Gastroesophageal sphincter (tissue), 4 donors: Measurements from ENCODE around the gene SCT. TPM values are rescaled to one million over a fixed set of nuclear protein-coding genes. Genes with fewer than 3 reads are reported as not detected.

Source experiments
- ATAC-seq: fragments of 150-250 bp; one replicate; pipeline ENCODE4 v1.9.1; 2016; ENCODE audit warnings: mild to moderate bottlenecking, moderate library complexity
- H3K27ac ChIP-seq, 4 donors: fragments of 200-600 bp; sonication (generic) in 3 of 4; 1 replicate in 3 of 4; 2 replicates in 1 of 4; pipeline ENCODE4 v1.5.1; 2016 to 2019
- H3K27me3 ChIP-seq: fragments of 200-600 bp; sonication (generic); one replicate; pipeline ENCODE4 v1.5.1; 2019
- H3K36me3 ChIP-seq, 2 donors: fragments of 200-600 bp; sonication (generic); one replicate each; pipeline ENCODE4 v1.5.1; 2019; ENCODE audit warnings: control low read depth in 1 of 2
- H3K4me1 ChIP-seq, 3 donors: fragments of 200-600 bp; sonication (generic); 1 replicate in 2 of 3; 2 replicates in 1 of 3; pipeline ENCODE4 v1.5.1; 2016 to 2019; ENCODE audit warnings: control low read depth in 2 of 3
- H3K4me3 ChIP-seq, 2 donors: fragments of 200-600 bp; sonication (generic); one replicate each; pipeline ENCODE4 v1.5.1; 2019; ENCODE audit warnings: mild to moderate bottlenecking in 1 of 2, moderate library complexity in 1 of 2
- H3K9me3 ChIP-seq, 3 donors: fragments of 200-600 bp; sonication (generic); one replicate each; pipeline ENCODE4 v1.5.1; 2017 to 2019; ENCODE audit warnings: control low read depth in 2 of 3
- CTCF ChIP-seq, 4 experiments: fragments of 200-600 bp in 2 of 4; fragments of 450-650 bp in 2 of 4; sonication (generic) in 1 of 4; IDR thresholded peaks; one replicate each; pipeline ENCODE4 v1.5.1; 2017 to 2019; ENCODE audit warnings: antibody characterized with exemption in 4 of 4, mild to moderate bottlenecking in 2 of 4, moderate library complexity in 2 of 4
- EP300 ChIP-seq: sonication (generic); formaldehyde crosslinking; IDR thresholded peaks from one replicate; pipeline ENCODE4 v1.6.1; 2017; ENCODE audit warnings: antibody characterized with exemption, mild to moderate bottlenecking
- POLR2A ChIP-seq, 2 donors: fragments of 450-650 bp; IDR thresholded peaks; one replicate each; pipeline ENCODE4 v1.6.1; 2017; ENCODE audit warnings: antibody characterized with exemption in 2 of 2, mild to moderate bottlenecking in 2 of 2, moderate library complexity in 1 of 2
- POLR2AphosphoS5 ChIP-seq: sonication (generic); formaldehyde crosslinking; IDR thresholded peaks from one replicate; pipeline ENCODE4 v1.6.1; 2017; ENCODE audit warnings: antibody characterized with exemption
- WGBS, 2 donors: methylation state at CpG; one replicate each; pipeline ENCODE4 v1.1.5; 2018; ENCODE audit warnings: low coverage in 1 of 2; 5-methylcytosine and 5-hydroxymethylcytosine counted together
- total RNA-seq, 4 donors: library from RNA; depleted of rRNA; stranded (reverse); fragments of >200 nt; gene quantifications; one replicate each; pipeline ENCODE4 v1.1.0, GENCODE V29; 2016

SCT gene
- total RNA-seq, 4 donors from 2014 or later: not detected

GRCh38 chr11:613369-613968 lies 13.5 kb downstream of the SCT start:
- ATAC-seq: no peak
- WGBS, 2 donors: 45% methylated on average over 19 of the region's 36 CpGs; no CpG with 5 or more reads in 1 of the 2 donors
- Histone ChIP-seq H3K27ac (peak overlapping the region in 3 of 4 donors; percentile 87 to 94 (median 93)), H3K4me3 (peak overlapping the region in 1 of 2 donors; percentile 75), H3K9me3 (no peaks in the 10 kb centered on the region), H3K36me3 (peaks cover 0 to 68% of the 10 kb centered on the region in 2 donors), H3K27me3 (no peaks in the 10 kb centered on the region), H3K4me1 (peaks cover 0 to 44% (median 28%) of the 10 kb centered on the region in 3 donors)
- TF ChIP-seq POLR2A (IDR thresholded peaks at IDR 0.05) (no peak), POLR2AphosphoS5 (no peak)

GRCh38 chr11:612961-613300 lies 14.1 kb downstream of the SCT start:
- H3K27ac ChIP-seq: peak overlapping the region in 3 of 4 donors; percentile 87 to 94 (median 93)
- H3K4me1 ChIP-seq: peaks cover 0 to 44% (median 28%) of the 10 kb centered on the region in 3 donors
- 100% methylated on average over 1 to 2 of the region's 10 CpGs for WGBS, 2 donors

GRCh38 chr11:612201-612960 lies 14.6 kb downstream of the SCT start:
- no peak for ATAC-seq
- Histone ChIP-seq H3K27me3 (no peaks in the 10 kb centered on the region), H3K27ac (peak overlapping the region in 3 of 4 donors; percentile 87 to 94 (median 93)), H3K4me3 (no peak overlapping the region), H3K9me3 (no peaks in the 10 kb centered on the region), H3K36me3 (peaks cover 0 to 69% of the 10 kb centered on the region in 2 donors), H3K4me1 (peaks cover 0 to 44% (median 28%) of the 10 kb centered on the region in 3 donors)
- WGBS, 2 donors: 20 to 36% methylated on average over 2 of the region's 27 CpGs
- TF ChIP-seq EP300: no peak
- no peak for TF ChIP-seq POLR2AphosphoS5
- peak in 1 of 4 experiments; percentile 14 for TF ChIP-seq CTCF (IDR thresholded peaks at IDR 0.05)
- TF ChIP-seq POLR2A (IDR thresholded peaks at IDR 0.05): no peak

More at GRCh38 chr11:612961-613300, 14.1 kb downstream of the SCT start:
- no peak overlapping the region for H3K4me3 ChIP-seq
- peaks cover 0 to 68% of the 10 kb centered on the region in 2 donors for H3K36me3 ChIP-seq
- TF ChIP-seq CTCF (IDR thresholded peaks at IDR 0.05) (no peak), POLR2A (IDR thresholded peaks at IDR 0.05) (no peak), EP300 (no peak), POLR2AphosphoS5 (no peak)
- no peak for ATAC-seq
- no peaks in the 10 kb centered on the region for H3K27me3 ChIP-seq
- no peaks in the 10 kb centered on the region for H3K9me3 ChIP-seq

GRCh38 chr11:611001-611996 lies 15.7 kb downstream of the SCT start:
- Histone ChIP-seq H3K36me3 (peaks cover 0 to 79% of the 10 kb centered on the region in 2 donors), H3K27me3 (no peaks in the 10 kb centered on the region), H3K4me1 (peaks cover 0 to 42% (median 25%) of the 10 kb centered on the region in 3 donors), H3K27ac (no peak overlapping the region), H3K4me3 (no peak overlapping the region), H3K9me3 (no peaks in the 10 kb centered on the region)
- ATAC-seq: no peak
- TF ChIP-seq POLR2A (IDR thresholded peaks at IDR 0.05) (no peak), POLR2AphosphoS5 (no peak)
- 40 to 76% methylated on average over 1 to 10 of the region's 49 CpGs for WGBS, 2 donors

GRCh38 chr11:610146-610801 lies 16.7 kb downstream of the SCT start:
- Histone ChIP-seq H3K4me3 (no peak overlapping the region), H3K27me3 (no peaks in the 10 kb centered on the region), H3K36me3 (peaks cover 0 to 90% of the 10 kb centered on the region in 2 donors), H3K4me1 (peaks cover 0 to 45% (median 22%) of the 10 kb centered on the region in 3 donors), H3K9me3 (no peaks in the 10 kb centered on the region), H3K27ac (no peak overlapping the region)
- no peak for TF ChIP-seq POLR2AphosphoS5
- TF ChIP-seq CTCF (IDR thresholded peaks at IDR 0.05): no peak
- no peak for TF ChIP-seq EP300
- TF ChIP-seq POLR2A (IDR thresholded peaks at IDR 0.05): no peak
- WGBS, 2 donors: 80% methylated on average over 2 of the region's 18 CpGs; no CpG with 5 or more reads in 1 of the 2 donors
- ATAC-seq: no peak
